GM19397 (cell line): Measurements from ENCODE around the gene FTH1.
"Not testable (repeated sequence)": the region's sequence is repeated elsewhere in the genome, so short reads cannot be mapped to it uniquely, and the experiment has no call there.

Experiments
- ATAC-seq: cut with Tn5 transposase; IDR thresholded peaks from one replicate; pipeline ENCODE4 v1.9.1; 2021; ENCODE audit warnings: mild to moderate bottlenecking, moderate library complexity; ENCODE audit not compliant: unreplicated experiment

The FTH1 gene

DNA sequence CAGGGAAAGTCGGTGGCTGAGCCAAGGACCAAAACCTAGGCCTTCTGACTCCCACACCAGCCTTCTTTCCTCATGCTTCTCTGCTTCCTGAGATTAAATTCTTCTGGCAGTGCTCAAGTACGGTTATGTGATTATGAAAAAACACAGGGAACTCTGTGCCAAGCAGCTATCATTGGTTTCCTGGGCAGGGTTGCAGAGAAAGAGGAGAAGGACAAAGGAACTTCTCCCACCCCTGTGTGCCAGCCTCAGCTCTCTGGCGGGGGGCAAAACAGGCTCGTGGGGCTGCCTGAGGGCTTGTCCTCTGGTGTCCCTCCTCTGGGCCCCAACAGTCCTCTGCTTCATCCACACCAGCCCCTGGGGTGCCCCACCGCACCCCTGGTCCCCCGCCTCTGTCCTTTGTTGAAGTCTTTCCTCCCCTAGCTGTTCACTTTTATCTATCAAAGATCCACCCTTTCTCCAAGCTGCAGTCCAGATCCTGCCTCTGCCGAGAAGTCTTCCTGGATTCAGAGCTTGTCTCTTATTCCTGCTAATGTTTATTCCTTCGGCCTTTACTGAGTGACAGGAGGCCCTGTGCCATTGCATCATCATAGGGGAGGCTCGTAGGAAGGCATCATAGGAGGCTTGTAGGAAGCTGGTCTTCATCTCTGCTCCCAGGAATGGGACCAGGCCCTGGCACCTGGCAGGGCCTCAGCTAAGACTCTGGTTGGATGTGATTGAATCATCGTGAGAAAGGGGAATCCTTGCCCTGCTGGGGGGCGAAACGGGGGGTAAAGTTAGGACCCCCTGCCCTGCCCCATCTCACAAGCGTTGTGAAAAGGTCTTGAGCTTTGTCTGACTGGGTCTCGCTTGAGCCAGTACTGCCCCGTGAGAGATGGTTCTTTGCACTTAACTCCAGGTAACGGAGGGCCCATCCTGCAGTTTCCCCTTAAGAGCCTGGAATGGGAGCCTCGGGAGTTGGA is 11.5 kb upstream of the FTH1 start:
- no peak for ATAC-seq

- no peak for ATAC-seq
These were observed 9.5 kb upstream of the FTH1 start for GRCh38 chr11:61976813-61977475.

DNA sequence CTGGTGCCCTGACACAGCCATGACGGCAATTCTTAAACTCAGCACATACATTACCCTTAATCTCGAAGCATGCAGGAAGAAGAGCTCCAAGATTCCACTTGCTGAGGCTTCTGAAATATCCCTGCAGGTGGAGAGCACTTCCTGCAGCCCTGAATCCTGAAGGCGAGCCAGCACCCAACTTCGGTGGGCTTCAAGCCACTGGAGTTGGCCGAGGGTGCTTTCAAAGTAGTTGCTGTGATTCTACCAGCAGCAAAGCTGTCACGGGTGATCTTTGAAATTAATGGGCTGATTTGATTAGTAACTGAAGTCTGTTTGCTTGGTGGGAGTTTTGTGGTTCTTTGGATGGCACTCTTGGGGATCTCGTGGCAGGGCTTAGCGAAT is 9.0 kb upstream of the FTH1 start:
- ATAC-seq: no peak

- no peak for ATAC-seq
These were observed 8.4 kb upstream of the FTH1 start for GRCh38 chr11:61975638-61976419.

DNA sequence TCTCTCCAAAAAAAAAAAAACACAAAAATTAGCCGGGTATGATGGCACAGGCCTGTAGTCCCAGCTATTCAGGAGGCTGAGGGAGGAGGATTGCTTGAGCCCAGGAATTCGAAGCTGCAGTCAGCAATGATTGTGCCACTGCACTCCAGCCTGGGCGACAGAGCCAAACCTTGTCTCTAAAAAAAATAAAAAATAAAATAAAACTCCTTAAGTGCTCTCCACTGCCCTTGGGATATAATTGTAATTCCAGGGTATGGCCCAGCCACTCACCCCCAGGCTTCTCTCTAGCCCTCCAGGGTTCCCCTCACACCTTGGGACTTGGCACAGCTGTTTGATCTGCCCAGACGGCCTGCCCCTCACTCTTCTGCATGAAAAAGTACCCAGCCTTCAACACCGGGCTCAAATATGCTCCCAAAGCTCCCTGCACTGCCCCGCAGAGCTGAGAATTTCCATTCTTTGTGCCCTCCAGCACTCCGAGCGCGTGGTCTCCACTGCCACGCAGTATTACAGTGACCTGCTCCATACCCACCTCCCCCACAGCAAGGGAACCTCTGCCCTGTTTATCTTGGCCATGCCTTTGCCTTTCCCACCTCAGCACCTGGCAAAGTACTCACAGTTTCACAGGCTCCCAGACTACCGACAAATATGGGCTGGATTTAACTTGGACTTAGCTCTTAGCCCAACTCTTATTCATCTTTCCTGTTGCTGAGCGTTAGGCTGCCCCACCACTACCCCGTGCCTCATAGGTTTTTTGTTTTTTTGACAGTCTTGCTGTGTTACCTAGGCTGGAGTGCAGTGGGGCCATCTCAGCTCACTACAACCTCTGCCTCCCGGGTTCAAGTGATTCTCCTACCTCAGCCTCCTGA is 7.6 kb upstream of the FTH1 start:
- ATAC-seq: no peak

DNA sequence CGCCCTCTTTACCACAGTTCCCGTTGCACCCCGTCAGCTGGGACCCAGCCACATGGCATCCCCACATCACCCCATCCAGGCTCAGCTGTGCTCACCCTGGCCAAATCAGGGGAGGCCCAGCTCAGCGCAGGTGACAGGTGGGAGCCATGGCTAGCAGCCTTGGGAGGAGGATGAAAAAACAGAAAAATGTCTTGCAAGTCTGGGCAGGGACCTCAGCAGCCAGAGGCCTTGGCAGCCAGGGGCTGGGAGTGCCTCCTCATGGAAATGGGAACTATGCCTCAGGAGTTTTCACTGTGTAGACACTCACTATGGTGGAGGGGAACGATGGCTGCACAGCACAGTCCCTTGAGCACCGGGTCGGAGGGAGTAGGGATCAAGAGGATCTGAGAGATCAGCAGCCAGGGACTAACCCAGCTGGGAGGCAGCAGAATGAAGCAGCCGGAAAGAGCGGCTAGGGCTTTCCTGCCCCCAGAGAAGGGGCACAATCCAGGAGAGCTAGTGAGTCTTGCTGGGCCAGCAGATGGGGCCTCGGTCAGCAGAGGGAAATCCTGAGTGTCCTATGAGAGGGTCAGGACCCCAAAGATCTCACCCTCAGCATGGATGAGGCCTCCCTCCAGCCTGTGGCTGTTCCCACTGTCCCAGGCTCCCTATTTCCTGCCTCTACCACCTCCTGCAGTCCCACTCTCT is 6.2 kb upstream of the FTH1 start:
- no peak for ATAC-seq

- no peak for ATAC-seq
These were observed 5.4 kb upstream of the FTH1 start for GRCh38 chr11:61972672-61973475.

GRCh38 chr11:61972112-61972671 is 4.8 kb upstream of the FTH1 start:
- ATAC-seq: no peak

GRCh38 chr11:61971248-61972111 is 4.0 kb upstream of the FTH1 start:
- no peak for ATAC-seq

- no peak for ATAC-seq
These were observed 2.6 kb upstream of the FTH1 start for GRCh38 chr11:61969838-61970662.

DNA sequence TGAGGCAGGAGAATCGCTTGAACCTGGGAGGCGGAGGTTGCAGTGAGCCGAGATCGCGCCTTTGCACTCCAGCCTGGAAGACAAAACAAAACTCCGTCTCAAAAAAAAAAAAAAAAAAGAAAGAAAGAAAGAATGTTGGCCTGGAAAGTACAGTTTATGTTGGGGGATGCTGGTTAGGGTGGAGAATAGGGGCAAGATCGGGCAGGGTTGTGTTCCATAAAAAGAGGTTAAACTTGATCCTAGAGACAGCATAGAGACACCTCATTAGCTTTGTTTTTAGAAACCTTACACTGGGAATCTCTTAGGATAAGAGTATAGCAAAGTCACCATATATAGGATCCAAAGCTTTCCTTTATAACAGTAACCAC is 1.9 kb upstream of the FTH1 start:
- ATAC-seq: no peak

DNA sequence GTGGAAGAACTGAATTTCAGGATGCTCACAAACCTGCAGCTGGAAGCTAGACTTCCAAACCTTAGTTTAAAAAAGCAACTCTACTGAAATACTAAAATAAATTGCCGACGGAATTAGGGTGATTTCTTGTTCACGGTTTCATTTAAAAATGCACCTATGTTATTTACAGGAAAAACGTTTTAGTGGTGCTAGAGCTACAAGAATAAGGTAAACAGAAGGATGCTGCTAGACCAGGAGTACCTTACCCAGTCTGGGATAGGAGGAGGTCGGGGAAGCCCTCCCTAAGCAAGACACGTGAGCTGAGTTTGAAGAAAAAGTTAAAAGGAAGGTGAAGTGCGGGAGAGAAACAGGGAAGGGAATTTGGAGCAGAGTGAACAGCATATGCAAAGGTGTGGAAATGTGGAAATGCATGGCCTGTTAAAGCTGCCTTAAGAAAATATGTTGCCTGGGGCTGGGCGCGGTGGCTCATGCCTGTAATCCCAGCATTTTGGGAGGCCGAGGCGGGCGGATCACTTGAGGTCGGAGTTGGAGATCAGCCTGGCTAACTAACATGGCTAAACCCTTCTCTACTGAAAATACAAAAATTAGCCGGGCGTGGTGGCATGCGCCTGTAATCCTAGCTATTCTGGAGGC is 1.4 kb upstream of the FTH1 start:
- ATAC-seq: no peak

DNA sequence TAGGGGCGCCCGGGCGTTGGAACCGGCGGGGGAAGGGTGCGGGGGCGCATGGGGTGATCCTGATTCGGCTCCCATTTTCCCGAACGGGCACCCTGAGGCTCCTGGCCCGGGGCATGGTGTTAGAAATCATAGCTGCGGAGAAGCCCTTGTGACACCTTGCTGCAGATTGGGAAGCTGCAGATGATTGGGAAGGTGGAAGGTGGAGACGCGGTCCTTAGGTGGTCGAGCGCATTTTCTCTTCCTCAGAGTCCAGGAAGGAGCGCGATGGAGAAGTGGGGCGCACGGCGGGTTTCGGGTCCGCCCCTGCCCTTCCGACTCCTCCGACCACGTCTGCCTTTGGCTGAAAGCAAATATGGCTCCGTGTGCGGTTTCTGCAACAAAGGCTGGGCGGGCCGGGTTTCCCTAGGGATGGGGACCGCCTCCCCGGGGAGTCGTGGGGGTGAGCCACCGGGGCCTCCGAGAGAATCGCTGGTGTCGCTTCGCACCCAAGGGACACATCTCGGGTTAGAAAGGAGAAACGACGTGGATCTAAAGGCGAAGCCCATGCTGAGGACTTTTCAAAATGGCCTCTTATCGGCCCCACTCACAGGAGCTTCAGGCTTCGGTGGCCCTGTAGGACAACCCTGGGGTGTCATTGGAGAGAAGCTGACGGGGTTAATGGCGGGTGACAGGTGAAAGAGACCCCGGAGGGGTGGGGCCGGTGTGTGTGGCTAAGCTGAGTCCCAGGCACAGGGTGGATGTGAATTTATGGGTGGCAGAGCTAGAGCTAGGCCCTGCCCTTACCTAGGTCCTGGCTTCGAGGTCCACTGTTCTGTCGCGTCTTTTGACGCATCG is 707 bp upstream of the FTH1 start:
- no peak for ATAC-seq

DNA sequence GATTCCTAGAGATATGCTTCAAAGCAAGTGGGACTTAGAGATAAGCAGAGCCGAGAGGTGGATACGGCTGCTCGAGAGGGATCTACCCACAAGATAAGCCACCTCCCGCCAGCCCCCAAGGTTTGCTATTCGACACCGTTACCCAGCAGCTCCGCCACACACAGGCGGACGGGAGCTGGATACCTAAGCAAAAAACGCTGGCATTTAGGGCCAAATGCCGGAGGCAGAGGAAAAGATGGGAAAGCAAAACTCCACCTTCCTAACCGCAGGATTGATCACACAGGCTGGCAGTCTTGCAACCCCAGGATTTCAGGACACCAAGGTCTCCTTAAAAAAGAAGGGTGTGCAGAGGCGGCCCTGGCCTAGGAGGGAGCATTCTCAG is 709 bp downstream of the FTH1 start:
- no peak for ATAC-seq

DNA sequence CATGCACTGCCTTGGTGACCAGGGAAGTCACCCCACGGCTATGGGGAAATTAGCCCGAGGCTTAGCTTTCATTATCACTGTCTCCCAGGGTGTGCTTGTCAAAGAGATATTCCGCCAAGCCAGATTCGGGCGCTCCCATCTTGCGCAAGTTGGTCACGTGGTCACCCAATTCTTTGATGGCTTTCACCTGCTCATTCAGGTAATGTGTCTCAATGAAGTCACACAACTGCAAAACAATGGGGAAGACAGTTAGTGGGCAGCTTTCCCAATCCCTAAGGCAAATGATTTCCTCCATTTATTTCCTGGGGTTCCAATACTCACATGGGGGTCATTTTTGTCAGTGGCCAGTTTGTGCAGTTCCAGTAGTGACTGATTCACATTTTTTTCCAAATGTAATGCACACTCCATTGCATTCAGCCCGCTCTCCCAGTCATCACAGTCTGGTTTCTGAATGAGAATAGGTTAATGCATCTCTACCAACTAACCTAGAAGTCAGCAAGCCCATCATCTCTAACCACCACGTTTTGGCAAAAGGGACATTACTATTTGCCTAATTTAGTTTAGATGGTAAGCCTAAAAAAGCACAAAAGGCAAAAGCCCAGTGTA is 2.7 kb downstream of the FTH1 start:
- not testable (repeated sequence) for ATAC-seq
